ENCODE data around the gene TSKS. TPM values are rescaled to one million over a fixed set of nuclear protein-coding genes. Genes with fewer than 3 reads are reported as not detected.

TSKS gene
- total and polyA plus RNA-seq, 10 of the 15 experiments (the other 5 are each of a cell fraction or from before 2014, with no cell fraction given): not detected

GRCh38 chr19:49718511-49718910 lies 44.6 kb downstream of the TSKS start:
- Histone ChIP-seq H3K9ac (ENCODE audit: control insufficient read depth, insufficient read depth, low read length) (no peak overlapping the region), H3K27ac (ENCODE audit: control insufficient read depth, insufficient read depth) (no peak overlapping the region), H3K4me3 (no peak overlapping the region), H3K4me1 (ENCODE audit: control insufficient read depth, insufficient read depth, low read length) (no peaks in the 10 kb centered on the region), H3K36me3 (ENCODE audit: control insufficient read depth in 2 of 2, insufficient read depth in 2 of 2, low read length in 1 of 2) (no peaks in the 10 kb centered on the region), H3K27me3 (replicated peaks in 1 of 2; ENCODE audit: control insufficient read depth in 2 of 2, insufficient read depth in 2 of 2, low read length in 1 of 2) (no peaks in the 10 kb centered on the region), H3K79me2 (ENCODE audit: control insufficient read depth, insufficient read depth, low read length) (no peaks in the 10 kb centered on the region), H3K9me3 (replicated peaks; ENCODE audit: control insufficient read depth, insufficient read depth, low read length) (no peaks in the 10 kb centered on the region; the same call in 2 of the 3 replicates), H2AFZ (ENCODE audit: control insufficient read depth, low read depth, low read length) (no peak overlapping the region), H3K4me2 (ENCODE audit: control insufficient read depth, insufficient read depth) (no peak overlapping the region), H4K20me1 (ENCODE audit: control insufficient read depth, insufficient read depth) (no peaks in the 10 kb centered on the region)
- TF ChIP-seq ZNF24 (IDR thresholded peaks at IDR 0.05) (no peak), E2F8 (IDR thresholded peaks at IDR 0.05; ENCODE audit: low read depth, partially characterized antibody) (no peak), HDGF (IDR thresholded peaks at IDR 0.05) (no peak), PML (IDR thresholded peaks at IDR 0.05; ENCODE audit: low read length) (no peak), E4F1 (IDR thresholded peaks at IDR 0.05; ENCODE audit: borderline replicate concordance, partially characterized antibody) (no peak), ZBTB11 (CRISPR knock-in tag; IDR thresholded peaks at IDR 0.05) (no peak), NR2C1 (IDR thresholded peaks at IDR 0.05) (no peak), NFXL1 (IDR thresholded peaks at IDR 0.05; ENCODE audit: borderline replicate concordance) (no peak), WRNIP1 (IDR thresholded peaks at IDR 0.05; ENCODE audit: borderline replicate concordance, low read depth, low read length) (no peak), BACH1 (IDR thresholded peaks at IDR 0.05; ENCODE audit: borderline replicate concordance) (no peak), JUNB (IDR thresholded peaks at IDR 0.05) (no peak), IRF5 (IDR thresholded peaks at IDR 0.05; ENCODE audit: borderline replicate concordance) (no peak), SIN3A (IDR thresholded peaks at IDR 0.05; ENCODE audit: low read depth, low read length) (no peak), HDAC6 (IDR thresholded peaks at IDR 0.05; ENCODE audit: unreplicated experiment) (no peak)
- ChIA-PET RAD21 (ENCODE audit: unreplicated experiment) (interaction anchor here (0.7 to 1.8 kb wide), 3 partner anchors 48 to 95 kb away, joined by 3 to 4 read pairs (median 3); partner anchors contain the start of gene AP2A1), SMC1A (ENCODE audit: uncharacterized antibody, unreplicated experiment) (no interaction called here), POLR2A (interaction anchor here (0.7 to 1.1 kb wide), 2 partner anchors 41 to 132 kb away, joined by 3 read pairs; partner anchors contain the start of gene PTOV1), CTCF (interaction anchor here (1.0 to 1.5 kb wide), 6 partner anchors 14 to 211 kb away, joined by 3 to 7 read pairs (median 4); partner anchors contain the start of gene NUP62)
- in situ Hi-C loops (cut with MboI) (no loop called here), intact Hi-C loops (cut with micrococcal nuclease; ENCODE audit: unreplicated experiment) (no loop called here)
- no TSS peak for BruUV-seq (replicated peaks)
- 72% methylated on average over 8 of the region's 8 CpGs for WGBS (ENCODE audit: insufficient coverage, insufficient replicate concordance, low lambda C conversion rate, missing lambda C conversion rate)
- no peak for ATAC-seq
- no peak for DNase-seq (ENCODE audit: low read depth, low spot score)
- FAIRE-seq: no peak
